ENCODE data around the gene CDC42EP3.

CDC42EP3 gene

DNA sequence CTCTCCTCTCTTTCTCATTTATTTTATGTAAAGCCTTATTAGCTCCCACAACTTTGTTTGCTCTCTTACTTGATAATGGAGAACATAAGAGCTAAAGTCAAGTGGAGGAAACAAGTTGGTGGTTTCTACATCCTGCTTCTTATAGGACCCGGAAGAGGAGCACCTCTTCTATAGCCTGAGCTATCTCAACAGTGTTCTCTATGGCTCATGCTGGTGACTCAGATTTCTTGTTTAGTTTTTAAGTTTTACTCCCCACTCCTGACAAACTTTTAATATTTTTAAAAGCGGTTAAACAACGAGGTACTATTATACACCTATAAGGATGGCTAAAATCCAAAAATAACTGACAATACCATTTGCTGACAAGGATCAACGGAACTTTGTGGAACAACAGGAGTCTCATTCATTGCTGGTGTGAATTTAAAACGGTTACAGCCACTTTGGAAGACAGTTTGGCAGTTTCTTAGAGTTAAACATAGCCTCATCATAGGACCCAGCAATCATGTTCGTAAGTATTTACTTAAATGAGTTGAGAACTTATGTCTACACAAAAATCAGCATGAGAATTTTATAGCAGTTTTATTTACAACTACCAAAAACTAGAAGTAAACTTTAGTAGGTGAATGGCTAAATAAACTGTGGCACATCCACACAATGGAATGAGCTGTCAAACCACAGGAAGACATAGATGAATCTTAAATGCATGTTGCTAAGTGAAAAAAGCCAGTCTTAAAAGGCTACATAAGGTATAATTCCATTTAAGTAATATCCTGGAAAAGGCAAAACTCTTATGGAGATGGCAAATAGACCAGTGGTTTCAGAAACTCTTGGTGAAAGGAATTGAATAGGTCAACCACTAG, 12.7 kb upstream of the CDC42EP3 start:
- in situ Hi-C loops (cut with HindIII; ENCODE audit: low sequenced_read_pairs) = no loop called here

DNA sequence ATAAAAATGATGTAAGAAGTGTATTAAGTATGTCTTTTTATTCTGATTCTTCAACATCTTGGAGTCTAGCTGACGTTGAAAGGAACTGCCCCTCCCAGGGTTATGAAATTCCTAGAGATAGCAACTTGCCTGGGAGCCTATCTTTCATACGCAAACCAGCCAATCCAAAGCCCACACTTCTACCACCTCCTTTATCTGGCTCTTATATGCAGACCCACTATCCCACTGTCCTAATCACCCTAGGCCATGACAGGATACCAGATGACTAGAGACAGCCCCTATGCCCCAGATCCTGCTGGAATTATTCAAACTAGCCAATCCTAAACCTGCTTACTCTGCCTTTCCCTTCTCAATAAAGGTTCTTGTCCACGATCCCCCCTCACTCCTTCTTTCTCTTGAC, 11.8 kb upstream of the CDC42EP3 start:
- in situ Hi-C loops (cut with HindIII; ENCODE audit: low sequenced_read_pairs) = no loop called here

DNA sequence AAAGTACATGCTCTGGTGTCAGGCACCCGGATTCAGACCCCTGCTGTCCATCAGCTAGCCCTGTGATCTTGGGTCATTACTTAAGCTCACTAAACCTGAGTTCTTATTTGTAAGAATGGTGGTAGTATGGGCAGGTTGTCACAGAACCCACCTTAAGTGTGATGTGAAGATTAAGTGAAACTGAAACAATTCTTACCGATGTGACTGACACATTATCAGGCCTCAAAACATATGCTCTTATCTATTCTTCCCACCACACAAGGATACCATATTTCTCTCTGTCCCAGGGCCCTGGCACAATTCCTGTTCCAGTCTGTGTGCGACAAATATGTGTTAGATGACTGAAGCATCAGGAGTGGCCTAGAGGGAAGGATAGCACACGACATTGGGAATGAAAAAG, 11.0 kb upstream of the CDC42EP3 start:
- in situ Hi-C loops (cut with HindIII; ENCODE audit: low sequenced_read_pairs) = no loop called here

DNA sequence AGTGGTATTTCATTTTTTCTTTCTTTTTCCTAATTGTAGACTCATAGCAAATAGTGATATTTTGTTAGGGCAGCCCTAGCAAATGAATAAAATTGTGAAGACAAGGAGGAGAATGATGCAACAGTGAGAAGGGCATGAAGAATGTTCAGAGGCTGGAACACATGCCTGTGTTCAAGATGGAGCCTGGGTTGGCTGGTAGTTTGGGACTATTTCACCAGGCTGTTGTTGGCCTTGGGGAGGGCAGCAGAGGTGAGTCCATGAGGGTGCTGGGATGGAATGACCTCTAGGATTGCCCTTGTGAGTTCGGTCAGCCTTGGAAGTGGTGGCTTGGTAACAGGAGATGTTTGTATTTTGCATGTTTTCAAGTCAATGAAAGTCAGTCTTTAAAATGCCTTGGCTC, 10.1 kb upstream of the CDC42EP3 start:
- in situ Hi-C loops (cut with HindIII; ENCODE audit: low sequenced_read_pairs) = no loop called here

DNA sequence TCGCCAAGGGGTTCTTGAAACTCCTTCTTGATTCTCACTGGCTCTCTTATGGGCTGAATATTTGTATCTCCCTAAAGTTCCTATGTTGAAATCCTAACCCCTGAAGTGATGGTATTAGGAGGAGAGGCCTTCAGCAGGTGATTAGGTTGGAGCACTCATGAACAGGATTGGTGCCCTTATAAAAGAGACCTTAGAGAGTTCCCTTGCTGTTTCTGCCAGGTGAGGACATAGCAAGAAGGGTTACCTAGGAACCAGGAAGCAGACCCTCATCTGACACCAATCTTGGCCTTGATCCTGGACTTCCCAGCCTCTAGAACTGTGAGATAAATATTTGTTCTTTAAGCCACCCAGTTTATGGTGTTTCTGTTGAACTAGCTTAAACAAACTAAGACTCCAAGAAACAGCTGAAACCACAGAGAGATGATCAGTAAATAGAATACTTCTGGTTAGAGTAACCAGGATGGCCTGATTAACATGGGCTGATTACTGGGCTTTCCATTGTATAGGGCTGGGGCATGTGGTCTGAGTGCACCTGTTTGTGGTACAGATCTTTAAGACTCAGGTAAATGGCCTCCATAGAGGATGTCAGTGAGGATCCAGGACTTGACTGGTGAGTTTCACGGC, 7.7 kb upstream of the CDC42EP3 start:
- in situ Hi-C loops (cut with HindIII; ENCODE audit: low sequenced_read_pairs) = loop anchor here (10.0 kb wide), 1 partner anchor 264 kb away; no protein-coding TSS in a partner anchor

DNA sequence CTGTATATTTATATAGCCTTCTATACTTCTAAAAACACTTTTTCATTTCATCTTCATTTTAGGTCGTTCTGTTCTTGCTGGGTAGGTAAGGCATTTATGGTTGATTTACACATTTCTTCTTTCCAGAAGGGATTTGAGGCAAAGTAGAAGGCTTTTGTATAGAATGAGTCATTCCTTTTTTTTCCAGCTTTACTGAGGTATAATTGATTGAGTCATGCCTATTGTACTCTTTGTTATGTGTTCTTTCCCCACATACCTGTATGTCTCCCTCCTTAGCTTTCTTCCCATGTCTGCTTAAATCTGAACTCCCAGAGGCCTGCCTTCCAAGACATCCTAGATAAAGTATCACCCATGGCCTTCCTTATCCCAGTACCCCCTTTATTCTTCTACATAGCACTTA, 4.8 kb upstream of the CDC42EP3 start:
- in situ Hi-C loops (cut with HindIII; ENCODE audit: low sequenced_read_pairs) = loop anchor here (10.0 kb wide), 1 partner anchor 261 kb away; no protein-coding TSS in a partner anchor

DNA sequence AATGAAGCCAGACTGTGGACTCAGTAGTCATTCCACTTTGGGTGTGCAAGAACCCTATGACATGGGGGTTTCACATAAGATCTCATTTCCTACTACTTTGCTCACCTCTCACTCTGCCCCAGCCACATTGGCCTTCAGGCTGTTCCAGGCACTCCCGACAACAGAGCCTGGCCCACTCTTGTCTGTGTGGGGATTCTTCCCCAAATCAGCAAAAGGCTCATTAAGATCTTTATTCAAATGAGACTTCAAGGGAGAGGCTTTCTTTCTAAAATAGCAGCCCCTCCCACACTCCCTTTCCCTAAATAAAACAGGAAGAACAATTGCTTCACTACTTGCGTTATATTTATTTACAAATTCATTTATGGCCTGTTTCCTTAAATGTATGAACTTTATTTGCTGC, 3.5 kb upstream of the CDC42EP3 start:
- in situ Hi-C loops (cut with HindIII; ENCODE audit: low sequenced_read_pairs) = loop anchor here (10.0 kb wide), 1 partner anchor 260 kb away; no protein-coding TSS in a partner anchor

DNA sequence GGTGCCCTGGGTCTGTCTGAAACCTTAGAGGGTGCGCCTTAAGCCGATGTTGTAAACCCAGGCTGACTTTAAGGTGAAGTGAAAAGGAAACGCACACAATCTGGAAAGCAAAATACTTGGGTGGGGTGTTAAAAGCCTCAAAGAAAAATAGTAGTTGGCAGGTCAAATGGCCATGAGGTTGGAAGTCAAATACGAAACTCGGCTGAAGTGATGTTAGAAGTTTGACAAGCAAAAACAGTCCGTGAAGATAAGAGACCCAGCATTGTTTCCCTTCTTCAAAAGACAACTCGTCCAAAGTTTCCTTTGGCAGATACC, 1.4 kb upstream of the CDC42EP3 start:
- in situ Hi-C loops (cut with HindIII; ENCODE audit: low sequenced_read_pairs) = loop anchor here (10.0 kb wide), 1 partner anchor 258 kb away; no protein-coding TSS in a partner anchor

DNA sequence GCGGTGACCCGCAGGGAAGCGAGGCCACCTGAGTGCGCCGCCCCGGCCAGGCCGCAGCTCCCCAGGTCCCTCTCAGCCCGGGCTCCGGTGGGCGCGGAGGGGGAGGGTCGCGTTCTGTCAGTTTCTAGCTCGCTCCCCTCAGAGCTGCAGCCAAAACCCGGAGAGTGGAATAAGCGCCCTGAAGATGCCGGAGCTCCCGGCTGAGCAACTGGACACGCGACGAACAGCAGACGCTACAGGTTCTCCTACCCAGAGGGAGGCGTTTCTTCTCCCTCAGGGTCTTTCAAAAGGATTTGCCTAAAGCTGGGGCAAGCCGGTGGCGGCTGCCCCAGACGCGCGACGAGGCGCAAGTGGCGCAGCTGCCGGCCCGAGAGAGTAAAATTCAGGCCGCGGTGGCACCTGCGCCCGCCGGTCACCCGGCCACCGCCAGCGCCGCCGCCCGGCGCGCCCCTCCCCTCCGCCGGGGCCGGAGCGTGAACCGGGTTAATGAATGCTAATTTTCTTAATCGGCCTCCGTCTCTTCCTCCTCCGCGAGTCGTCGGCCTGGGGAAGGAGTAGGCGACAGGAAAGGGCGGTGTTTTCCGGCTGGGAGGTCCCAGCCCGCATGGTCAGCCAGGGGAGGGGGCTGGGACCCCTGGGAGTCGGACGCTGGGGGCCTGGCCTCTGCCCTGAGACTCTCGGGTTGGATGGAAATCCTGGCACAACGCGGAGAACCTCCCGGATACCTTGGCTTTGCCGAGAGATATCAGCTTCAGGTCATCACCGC, 845 bp upstream of the CDC42EP3 start:
- in situ Hi-C loops (cut with HindIII; ENCODE audit: low sequenced_read_pairs) = loop anchor here (10.0 kb wide), 1 partner anchor 257 kb away; no protein-coding TSS in a partner anchor

DNA sequence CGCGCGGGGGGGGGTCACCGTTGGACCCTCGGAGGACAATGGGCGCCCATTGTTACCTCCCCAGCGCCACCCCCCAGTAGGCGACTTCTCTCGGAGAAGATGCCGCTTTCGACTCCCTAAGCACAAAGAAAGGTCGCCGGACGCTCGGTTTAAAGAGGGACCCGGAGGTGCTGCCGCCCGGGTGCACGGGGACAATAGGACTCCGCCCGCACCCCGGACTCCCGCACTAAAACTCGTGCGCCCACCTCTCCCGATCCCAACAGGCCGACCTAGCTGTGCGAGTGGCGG, 318 bp upstream of the CDC42EP3 start:
- in situ Hi-C loops (cut with HindIII; ENCODE audit: low sequenced_read_pairs) = loop anchor here (10.0 kb wide), 1 partner anchor 257 kb away; no protein-coding TSS in a partner anchor

DNA sequence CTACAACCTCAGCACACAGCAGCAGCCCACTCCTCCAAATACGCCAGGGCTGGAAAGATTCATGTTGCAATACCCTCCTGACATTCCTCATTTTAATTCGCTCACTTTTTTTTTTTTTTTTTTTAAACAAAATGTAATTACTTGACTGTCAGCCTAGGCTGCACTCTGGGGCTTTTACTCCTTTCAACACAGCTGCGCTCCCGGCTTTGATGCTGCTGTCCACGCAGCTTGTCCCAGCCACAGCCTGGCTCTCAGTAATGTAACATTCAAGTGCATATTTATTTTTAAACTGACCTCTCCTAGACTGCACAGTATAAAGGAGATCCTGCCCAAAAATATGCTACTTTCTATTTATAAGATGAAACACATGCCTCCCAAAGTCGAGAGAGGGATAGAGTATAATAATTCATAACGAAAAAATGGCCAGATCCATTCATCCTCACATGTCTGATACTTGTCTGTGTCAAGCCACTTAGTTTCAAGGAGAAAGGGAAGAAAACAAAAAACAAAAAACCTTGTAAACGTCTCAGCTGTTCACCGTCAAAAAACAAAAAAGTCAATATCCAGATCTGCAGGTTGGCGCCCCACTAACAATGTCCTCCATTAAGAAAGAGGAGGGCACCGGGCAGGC, 949 bp downstream of the CDC42EP3 start:
- in situ Hi-C loops (cut with HindIII; ENCODE audit: low sequenced_read_pairs) = loop anchor here (10.0 kb wide), 1 partner anchor 256 kb away; no protein-coding TSS in a partner anchor

DNA sequence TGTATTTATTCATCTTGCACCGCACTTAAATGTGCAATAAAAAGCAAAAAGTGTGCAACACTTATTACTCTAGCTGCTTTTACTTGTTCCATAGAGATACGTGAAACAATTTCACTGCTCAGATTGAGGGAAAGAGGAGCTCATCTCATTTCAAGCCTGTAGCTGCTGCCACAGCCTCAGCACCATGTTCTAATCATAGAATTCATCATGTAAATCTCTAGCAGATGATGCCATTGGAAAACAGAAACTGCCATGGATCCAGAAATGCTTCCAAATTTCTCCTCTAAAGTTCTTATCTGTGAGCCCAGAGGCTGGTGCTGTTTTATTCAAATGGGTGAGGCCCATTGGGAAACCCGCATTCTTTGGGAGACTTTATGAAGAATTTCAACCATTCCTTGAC, 2.0 kb downstream of the CDC42EP3 start:
- in situ Hi-C loops (cut with HindIII; ENCODE audit: low sequenced_read_pairs) = no loop called here

DNA sequence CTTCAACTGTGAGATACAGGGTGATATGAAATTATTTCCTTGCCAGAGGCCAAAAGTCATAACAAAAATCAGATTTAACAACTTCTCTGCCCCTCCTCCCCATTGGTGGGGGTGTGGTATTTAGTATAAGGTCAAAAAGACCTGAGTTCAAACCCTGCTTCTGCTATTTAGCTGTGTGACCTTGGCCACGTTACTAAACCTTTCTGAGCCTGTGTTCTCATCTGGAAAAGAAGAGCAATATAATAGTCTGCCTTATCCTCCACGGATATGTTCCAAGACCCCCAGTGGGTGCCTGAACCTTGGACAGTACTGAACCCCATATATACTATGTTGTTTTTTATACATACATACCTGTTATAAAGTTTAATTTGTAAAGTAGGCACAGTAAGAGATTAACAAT, 3.7 kb downstream of the CDC42EP3 start:
- in situ Hi-C loops (cut with HindIII; ENCODE audit: low sequenced_read_pairs) = no loop called here

DNA sequence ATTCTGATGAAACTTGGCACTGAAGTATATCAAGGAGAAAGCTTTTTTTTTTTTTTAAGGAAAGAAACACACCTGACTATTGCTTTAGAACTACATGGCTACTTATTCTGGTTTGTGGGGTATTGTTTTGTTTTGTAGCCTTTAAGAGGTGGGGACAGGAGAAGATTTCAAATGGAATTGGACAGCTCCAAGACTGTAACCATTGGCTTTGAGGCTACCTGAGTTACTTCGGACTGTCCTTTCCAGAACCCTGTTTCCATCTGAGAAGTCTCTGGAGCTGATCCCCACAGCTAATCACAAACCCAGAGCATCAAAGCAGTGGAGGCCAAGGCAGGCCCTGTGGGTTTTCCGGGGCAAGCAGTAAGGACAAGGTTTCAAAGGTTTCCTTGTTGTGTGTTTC, 4.7 kb downstream of the CDC42EP3 start:
- in situ Hi-C loops (cut with HindIII; ENCODE audit: low sequenced_read_pairs) = no loop called here

DNA sequence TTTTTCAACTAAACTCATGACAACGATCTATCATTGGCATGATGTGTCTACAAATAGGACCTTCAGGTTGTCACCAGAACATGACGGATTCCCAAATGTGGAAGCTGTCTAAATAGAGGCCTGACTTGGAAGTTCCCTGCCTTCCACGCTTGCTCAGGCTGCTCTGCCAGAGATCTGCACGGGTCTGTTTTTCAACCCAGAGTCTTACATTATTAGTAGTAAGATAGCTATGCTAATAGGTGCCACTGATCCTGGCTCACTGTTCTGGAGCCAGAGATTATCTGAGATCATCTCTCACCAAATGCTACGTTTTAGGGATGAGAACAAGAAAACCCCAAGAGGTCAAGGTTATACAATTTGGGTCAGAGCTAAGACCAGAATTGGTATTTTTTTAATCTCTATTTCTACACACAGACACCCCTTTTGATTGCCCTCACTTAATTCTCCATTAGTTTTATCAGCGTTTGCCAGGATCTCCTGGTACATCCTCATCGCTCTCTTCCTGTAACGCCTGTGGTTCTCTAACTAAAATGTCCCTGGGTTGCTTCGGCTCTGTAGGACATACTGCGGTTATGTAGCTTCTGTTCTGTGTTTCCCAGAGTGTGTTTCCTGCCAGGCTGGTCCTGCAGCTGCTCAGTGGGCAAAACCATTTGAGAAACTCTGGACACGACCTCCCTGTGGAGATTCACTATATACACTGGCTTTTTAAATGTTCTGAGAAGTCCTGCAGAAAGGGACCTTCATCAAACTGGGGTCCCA, 5.7 kb downstream of the CDC42EP3 start:
- in situ Hi-C loops (cut with HindIII; ENCODE audit: low sequenced_read_pairs) = no loop called here

DNA sequence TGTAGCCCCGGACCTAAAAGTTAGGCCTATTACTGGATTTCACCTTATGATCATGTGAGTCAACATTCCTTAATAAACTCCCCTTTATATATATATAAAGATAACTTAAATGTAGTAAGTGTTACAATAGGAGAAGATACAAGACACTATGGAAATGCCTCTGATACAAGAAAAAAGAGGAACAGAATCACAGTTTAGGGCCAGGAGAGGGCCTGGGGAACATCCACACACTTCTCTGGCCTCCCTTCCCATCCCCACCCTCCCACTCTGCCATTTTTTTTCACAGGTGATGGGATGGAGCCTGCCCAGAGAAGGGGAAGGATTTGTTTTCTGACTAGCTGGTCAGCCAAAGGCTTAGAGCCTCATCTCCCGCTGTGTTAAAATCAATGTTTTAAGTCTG, 6.4 kb downstream of the CDC42EP3 start:
- in situ Hi-C loops (cut with HindIII; ENCODE audit: low sequenced_read_pairs) = no loop called here

DNA sequence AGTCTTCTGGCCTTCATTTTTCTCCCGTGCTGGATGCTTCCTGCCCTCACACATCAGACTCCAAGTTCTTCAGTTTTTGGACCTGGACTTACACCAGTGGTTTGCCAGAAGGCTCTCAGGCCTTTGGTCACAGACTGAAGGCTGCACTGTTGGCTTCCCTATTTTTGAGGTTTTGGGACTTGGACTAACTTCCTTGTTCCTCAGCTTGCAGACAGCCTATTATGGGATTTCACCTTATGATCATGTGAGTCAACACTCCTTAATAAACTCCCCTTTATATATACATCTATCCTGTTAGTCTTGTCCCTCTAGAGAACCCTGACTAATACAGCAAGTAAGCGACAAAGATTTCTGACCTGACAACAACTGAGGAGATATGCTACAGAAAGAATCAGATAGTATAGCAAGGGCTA, 7.2 kb downstream of the CDC42EP3 start:
- in situ Hi-C loops (cut with HindIII; ENCODE audit: low sequenced_read_pairs) = no loop called here

DNA sequence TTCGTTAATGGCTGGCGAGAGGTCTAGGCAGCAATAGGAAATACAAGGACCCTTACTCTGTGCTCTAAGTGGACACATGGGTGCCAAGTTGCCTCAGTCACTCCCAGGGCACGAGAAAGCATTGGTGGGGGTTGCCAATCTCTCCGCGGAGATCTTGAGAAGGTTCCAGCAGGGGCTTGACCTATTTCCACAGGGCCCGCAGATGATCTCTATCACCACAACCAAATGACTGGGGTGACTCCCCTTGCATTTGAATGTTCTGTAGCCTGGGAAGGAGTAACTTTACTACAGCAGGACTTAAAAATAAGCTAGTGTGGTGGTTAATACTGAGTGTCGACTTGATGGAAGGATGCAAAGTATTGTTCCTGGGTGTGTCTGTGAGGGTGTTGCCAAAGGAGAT, 8.1 kb downstream of the CDC42EP3 start:
- in situ Hi-C loops (cut with HindIII; ENCODE audit: low sequenced_read_pairs) = no loop called here

DNA sequence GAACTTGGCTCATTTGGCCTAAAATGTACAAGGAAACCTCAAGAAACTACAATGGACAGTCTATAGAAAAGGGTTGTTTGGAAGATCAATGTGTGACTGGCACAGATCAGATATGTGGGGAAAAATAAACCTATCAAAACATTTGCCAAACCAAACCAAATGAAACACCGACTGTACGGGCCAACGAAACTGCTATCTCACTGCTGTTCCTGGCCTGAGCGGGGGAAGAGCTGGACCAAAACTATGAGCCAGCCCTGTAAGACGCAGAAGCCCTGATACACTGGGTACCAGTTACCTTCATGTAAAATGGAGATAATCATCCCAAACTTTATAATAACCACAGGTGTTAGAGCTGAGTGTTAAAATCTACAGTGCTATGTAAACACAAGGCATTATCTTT, 11.7 kb downstream of the CDC42EP3 start:
- in situ Hi-C loops (cut with HindIII; ENCODE audit: low sequenced_read_pairs) = no loop called here

DNA sequence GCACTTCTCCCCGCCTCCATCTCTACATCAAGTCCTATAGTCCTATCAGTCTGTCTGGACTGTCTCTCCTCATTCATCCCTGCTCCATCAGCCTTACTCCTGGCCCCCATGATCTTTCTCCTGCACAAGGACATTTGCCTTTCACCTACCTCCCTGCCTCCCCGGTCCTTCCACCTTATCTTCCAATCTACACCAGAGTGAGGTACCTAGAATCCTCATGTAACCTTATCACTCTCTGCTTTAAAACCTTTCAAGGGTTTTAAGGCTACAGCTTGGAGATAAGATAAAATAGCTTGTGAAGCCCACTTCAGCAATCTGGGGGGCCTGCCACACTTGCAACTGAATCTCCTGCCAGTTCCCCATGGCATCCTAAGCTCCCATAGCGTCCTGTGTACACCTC, 12.8 kb downstream of the CDC42EP3 start:
- in situ Hi-C loops (cut with HindIII; ENCODE audit: low sequenced_read_pairs) = no loop called here
